ENCODE data around the gene TMEM132C. TPM values are rescaled to one million over a fixed set of nuclear protein-coding genes. Genes with fewer than 3 reads are reported as not detected.
A peak's percentile ranks its signal among the peaks of the same experiment; 100 is the strongest.

TMEM132C gene
- total RNA-seq, 2 donors from 2014 or later: 0.26 to 0.33 TPM

- H3K36me3 ChIP-seq (ENCODE audit: control insufficient read depth, insufficient read depth, low read length): no peaks in the 10 kb centered on the region
- no peak for TF ChIP-seq CTCF (conservative IDR thresholded peaks at IDR 0.05)
- no peaks in the 10 kb centered on the region for H3K36me3 Mint-ChIP-seq (ENCODE audit: low read depth)
- WGBS, 2 experiments (ENCODE audit: insufficient coverage in 1 of 2, insufficient read length in 1 of 2): 93 to 100% methylated on average over 2 to 4 of the region's 4 CpGs
- no peak overlapping the region for H3K27ac Mint-ChIP-seq
- peaks cover 15% of the 10 kb centered on the region for H3K4me1 Mint-ChIP-seq
- H3K27me3 Mint-ChIP-seq (ENCODE audit: insufficient read depth): peaks cover 7% of the 10 kb centered on the region
- no peaks in the 10 kb centered on the region for H3K9me3 Mint-ChIP-seq
- no peak overlapping the region for H3K9ac ChIP-seq (ENCODE audit: extremely low read depth, low read length, poor library complexity, severe bottlenecking)
- no peak for DNase-seq
- no peaks in the 10 kb centered on the region for H3K4me1 ChIP-seq (ENCODE audit: control insufficient read depth, insufficient read depth, low read length)
- no peak overlapping the region for H3K4me3 ChIP-seq (ENCODE audit: low read length)
- no peak overlapping the region for H3K27ac ChIP-seq (ENCODE audit: low read depth, low read length)
- H3K27me3 ChIP-seq (ENCODE audit: control insufficient read depth, insufficient read depth, low read length, poor library complexity, severe bottlenecking): no peaks in the 10 kb centered on the region
- H3K4me3 Mint-ChIP-seq: no peak overlapping the region
- no peaks in the 10 kb centered on the region for H3K9me3 ChIP-seq (ENCODE audit: control insufficient read depth, low read length)
Observed at GRCh38 chr12:128607641-128608040, 340.7 kb downstream of the TMEM132C start.

DNA sequence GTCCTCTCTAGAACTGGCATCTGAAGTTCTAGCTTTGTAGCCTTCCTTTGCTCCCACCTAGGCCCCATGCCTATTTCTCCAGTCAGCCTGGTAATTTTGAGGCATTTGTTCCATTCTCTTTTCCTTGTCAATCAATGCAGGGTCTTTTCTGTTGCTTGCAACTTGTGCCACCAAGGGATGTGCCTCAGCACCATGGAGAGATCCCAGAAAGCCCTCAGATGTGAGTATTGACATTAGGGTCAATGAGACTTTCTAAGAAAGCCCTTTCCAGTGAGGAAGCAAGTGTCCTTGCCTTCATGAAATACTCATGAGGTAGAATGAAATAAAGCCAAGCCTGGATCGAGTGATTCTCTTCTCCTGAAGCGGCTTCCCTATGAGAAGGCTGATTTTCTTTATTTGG lies 342.9 kb downstream of the TMEM132C start:
- Histone ChIP-seq H3K9ac (ENCODE audit: extremely low read depth, low read length, poor library complexity, severe bottlenecking) (no peak overlapping the region), H3K4me1 (ENCODE audit: control insufficient read depth, insufficient read depth, low read length) (no peaks in the 10 kb centered on the region), H3K27me3 (ENCODE audit: control insufficient read depth, insufficient read depth, low read length, poor library complexity, severe bottlenecking) (no peaks in the 10 kb centered on the region), H3K27ac (ENCODE audit: low read depth, low read length) (no peak overlapping the region), H3K9me3 (ENCODE audit: control insufficient read depth, low read length) (no peaks in the 10 kb centered on the region), H3K4me3 (ENCODE audit: low read length) (no peak overlapping the region), H3K36me3 (ENCODE audit: control insufficient read depth, insufficient read depth, low read length) (no peaks in the 10 kb centered on the region)
- Mint-ChIP-seq H3K27ac (no peak overlapping the region), H3K4me3 (no peak overlapping the region), H3K9me3 (peaks cover 2% of the 10 kb centered on the region), H3K27me3 (ENCODE audit: insufficient read depth) (peaks cover 7% of the 10 kb centered on the region), H3K36me3 (ENCODE audit: low read depth) (no peaks in the 10 kb centered on the region), H3K4me1 (peaks cover 15% of the 10 kb centered on the region)
- no peak for TF ChIP-seq CTCF (conservative IDR thresholded peaks at IDR 0.05)
- 80 to 90% methylated on average over 2 of the region's 2 CpGs for WGBS, 2 experiments (ENCODE audit: insufficient coverage in 1 of 2, insufficient read length in 1 of 2)
- DNase-seq: peak; percentile 88

DNA sequence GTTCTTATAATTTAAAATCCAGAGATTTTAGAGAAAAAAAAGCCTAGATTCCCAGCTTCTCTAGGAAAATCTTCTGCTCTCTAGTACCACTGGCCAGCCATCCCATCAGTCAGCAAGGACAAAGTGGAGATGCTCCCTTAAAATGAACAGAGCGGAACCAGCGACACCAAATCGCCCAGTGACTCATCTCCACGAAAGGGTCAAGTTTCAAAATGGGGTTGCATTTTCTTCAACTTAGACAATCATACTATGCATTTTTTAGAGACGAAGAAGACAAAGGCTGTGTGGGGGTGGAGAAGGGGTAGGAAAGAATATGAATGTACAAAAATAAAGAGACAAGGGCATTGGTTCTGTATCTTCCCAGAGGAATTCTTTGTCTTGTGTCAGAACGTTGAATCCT lies 344.8 kb downstream of the TMEM132C start:
- no peak for DNase-seq
- Histone ChIP-seq H3K27me3 (ENCODE audit: control insufficient read depth, insufficient read depth, low read length, poor library complexity, severe bottlenecking) (no peaks in the 10 kb centered on the region), H3K9ac (ENCODE audit: extremely low read depth, low read length, poor library complexity, severe bottlenecking) (no peak overlapping the region), H3K36me3 (ENCODE audit: control insufficient read depth, insufficient read depth, low read length) (no peaks in the 10 kb centered on the region), H3K4me1 (ENCODE audit: control insufficient read depth, insufficient read depth, low read length) (no peaks in the 10 kb centered on the region), H3K9me3 (ENCODE audit: control insufficient read depth, low read length) (no peaks in the 10 kb centered on the region), H3K4me3 (ENCODE audit: low read length) (no peak overlapping the region), H3K27ac (ENCODE audit: low read depth, low read length) (no peak overlapping the region)
- Mint-ChIP-seq H3K4me3 (no peak overlapping the region), H3K9me3 (peaks cover 6% of the 10 kb centered on the region), H3K36me3 (ENCODE audit: low read depth) (no peaks in the 10 kb centered on the region), H3K27ac (no peak overlapping the region), H3K4me1 (peaks cover 9% of the 10 kb centered on the region), H3K27me3 (ENCODE audit: insufficient read depth) (peaks cover 7% of the 10 kb centered on the region)
- 74 to 84% methylated on average over 3 to 6 of the region's 6 CpGs for WGBS, 2 experiments (ENCODE audit: insufficient coverage in 1 of 2, insufficient read length in 1 of 2)
- no peak for TF ChIP-seq CTCF (conservative IDR thresholded peaks at IDR 0.05)
